HG02938 (cell line): ENCODE data around the gene SSBP3.

ENCODE experiments used
- ATAC-seq: cut with Tn5 transposase; IDR thresholded peaks from one replicate; pipeline ENCODE4 v1.9.1; 2021; ENCODE audit warnings: mild to moderate bottlenecking, moderate library complexity; ENCODE audit not compliant: unreplicated experiment

The SSBP3 gene

GRCh38 chr1:54312796-54313316 is 93.3 kb downstream of the SSBP3 start:
- no peak for ATAC-seq

GRCh38 chr1:54311506-54311905 is 94.7 kb downstream of the SSBP3 start:
- no peak for ATAC-seq

- no peak for ATAC-seq
Observed at GRCh38 chr1:54310439-54311328, 95.5 kb downstream of the SSBP3 start.

GRCh38 chr1:54309631-54310366 is 96.4 kb downstream of the SSBP3 start:
- no peak for ATAC-seq

- no peak for ATAC-seq
Observed at GRCh38 chr1:54307305-54307704, 98.9 kb downstream of the SSBP3 start.

GRCh38 chr1:54305906-54306514 is 100.2 kb downstream of the SSBP3 start:
- no peak for ATAC-seq

- ATAC-seq = no peak
Observed at GRCh38 chr1:54304518-54304917, 101.7 kb downstream of the SSBP3 start.

GRCh38 chr1:54302951-54303843 is 103.0 kb downstream of the SSBP3 start:
- no peak for ATAC-seq

- ATAC-seq = no peak
Observed at GRCh38 chr1:54302549-54302948, 103.6 kb downstream of the SSBP3 start.

- no peak for ATAC-seq
Observed at GRCh38 chr1:54301497-54301896, 104.7 kb downstream of the SSBP3 start.

- ATAC-seq = no peak
Observed at GRCh38 chr1:54300401-54300800, 105.8 kb downstream of the SSBP3 start.

- ATAC-seq = no peak
Observed at GRCh38 chr1:54299037-54299436, 107.2 kb downstream of the SSBP3 start.

- no peak for ATAC-seq
Observed at GRCh38 chr1:54298284-54299033, 107.7 kb downstream of the SSBP3 start.

GRCh38 chr1:54297596-54298283 is 108.5 kb downstream of the SSBP3 start:
- ATAC-seq = no peak

GRCh38 chr1:54296666-54297065 is 109.5 kb downstream of the SSBP3 start:
- no peak for ATAC-seq

GRCh38 chr1:54294887-54295286 is 111.3 kb downstream of the SSBP3 start:
- no peak for ATAC-seq

- ATAC-seq = no peak
Observed at GRCh38 chr1:54292002-54292911, 113.9 kb downstream of the SSBP3 start.
